Neural progenitor cell (in vitro differentiated cells): ENCODE measurements around the gene APAF1. TPM values are rescaled to one million over a fixed set of nuclear protein-coding genes. Genes with fewer than 3 reads are reported as not detected.
"Not testable (repeated sequence)": the region's sequence is repeated elsewhere in the genome, so short reads cannot be mapped to it uniquely, and the experiment has no call there.

ENCODE experiments used
- DNase-seq: peaks from one replicate; pipeline ENCODE4 v3.0.0-alpha.2; 2016; ENCODE audit warnings: low spot score
- H2AFZ ChIP-seq: fragments of 200-600 bp; sonication (generic); replicated peaks from 2 replicates; pipeline ENCODE4 v1.6.1; 2016; ENCODE audit warnings: antibody characterized with exemption
- H3F3A ChIP-seq: fragments of 200-600 bp; sonication (generic); 2 replicates; pipeline ENCODE4 v1.6.1; 2016; ENCODE audit warnings: antibody characterized with exemption, low read depth
- H3K27ac ChIP-seq: fragments of 200-600 bp; sonication (generic); 2 replicates; pipeline ENCODE4 v1.5.1; 2016; ENCODE audit warnings: mild to moderate bottlenecking
- H3K27me3 ChIP-seq: fragments of 200-600 bp; sonication (generic); 2 replicates; pipeline ENCODE4 v1.6.1; 2016; ENCODE audit warnings: mild to moderate bottlenecking, moderate library complexity
- H3K36me3 ChIP-seq: fragments of 200-600 bp; sonication (generic); 2 replicates; pipeline ENCODE4 v1.5.1; 2016
- H3K4me1 ChIP-seq: fragments of 200-600 bp; sonication (generic); 2 replicates; pipeline ENCODE4 v1.6.1; 2016; ENCODE audit warnings: mixed run types
- H3K4me2 ChIP-seq: fragments of 200-600 bp; sonication (generic); 2 replicates; pipeline ENCODE4 v1.6.1; 2016
- H3K4me3 ChIP-seq: fragments of 200-600 bp; sonication (generic); 2 replicates; pipeline ENCODE4 v1.5.1; 2016
- H3K79me2 ChIP-seq: fragments of 200-600 bp; sonication (generic); 2 replicates; pipeline ENCODE4 v1.6.1; 2016; ENCODE audit warnings: low read depth
- H3K9ac ChIP-seq: fragments of 200-600 bp; sonication (generic); 2 replicates; pipeline ENCODE4 v1.6.1; 2016
- H3K9me3 ChIP-seq: fragments of 200-600 bp; sonication (generic); 2 replicates; pipeline ENCODE4 v1.5.1; 2016; ENCODE audit warnings: low read depth
- H4K20me1 ChIP-seq: fragments of 200-600 bp; sonication (generic); 2 replicates; pipeline ENCODE4 v1.6.1; 2016; ENCODE audit warnings: low read depth
- H3K27ac Mint-ChIP-seq: 3 replicates; pipeline ENCODE4 v1.8.0; 2021; ENCODE audit warnings: mixed read lengths
- H3K27me3 Mint-ChIP-seq: 2 replicates; pipeline ENCODE4 v1.8.0; 2022; ENCODE audit warnings: low read depth, mild to moderate bottlenecking, inconsistent platforms, moderate library complexity, mixed read lengths; ENCODE audit not compliant: insufficient read depth
- H3K36me3 Mint-ChIP-seq: 3 replicates; pipeline ENCODE4 v1.8.0; 2021; ENCODE audit warnings: mixed read lengths
- H3K4me1 Mint-ChIP-seq: 3 replicates; pipeline ENCODE4 v1.8.0; 2021; ENCODE audit warnings: mixed read lengths
- H3K4me3 Mint-ChIP-seq: 3 replicates; pipeline ENCODE4 v1.8.0; 2021; ENCODE audit warnings: mild to moderate bottlenecking, moderate library complexity, mixed read lengths
- H3K9me3 Mint-ChIP-seq: 3 replicates; pipeline ENCODE4 v1.8.0; 2020; ENCODE audit warnings: mixed read lengths
- EZH2 ChIP-seq: fragments of 200-600 bp; sonication (generic); IDR thresholded peaks from 2 replicates; pipeline ENCODE4 v1.6.1; 2017; ENCODE audit warnings: antibody characterized with exemption, mild to moderate bottlenecking, moderate library complexity
- EZH2phosphoT487 ChIP-seq: fragments of 200-600 bp; sonication (generic); IDR thresholded peaks from 2 replicates; pipeline ENCODE4 v1.6.1; 2017; ENCODE audit warnings: antibody characterized with exemption
- total RNA-seq: library from RNA; depleted of rRNA; stranded (reverse); fragments of >200 nt; gene quantifications from 2 replicates; pipeline ENCODE4 v1.2.3, GENCODE V29; 2015; ENCODE audit warnings: low replicate concordance
- TF ChIP-seq, protein P1 (sequence below): fragments of 200-600 bp; sonication (generic); IDR thresholded peaks from 2 replicates; pipeline ENCODE4 v1.5.1; 2017; ENCODE audit warnings: antibody characterized with exemption, mild to moderate bottlenecking

The APAF1 gene
- total RNA-seq, 1 donor from 2014 or later: 69.1 TPM

DNA sequence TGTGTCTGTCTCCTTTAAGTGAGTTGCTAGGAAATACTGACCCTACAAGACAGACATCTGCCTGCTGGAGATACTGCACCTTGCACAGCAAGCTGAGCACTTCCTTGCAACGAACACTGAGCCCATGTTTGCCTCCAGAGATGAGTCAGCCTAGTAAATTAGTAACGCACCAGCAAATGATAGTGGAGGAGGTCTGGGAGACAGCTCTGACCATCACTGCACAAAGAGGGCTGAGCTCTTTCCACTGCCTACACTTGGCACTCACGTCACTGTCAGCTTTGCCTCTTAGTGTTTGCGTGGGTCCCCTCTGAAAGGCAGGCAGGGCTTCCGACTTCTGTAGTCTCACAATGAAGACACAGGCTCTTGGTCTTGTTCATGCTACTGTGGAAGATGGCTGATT lies 109.0 kb downstream of the APAF1 start:
- Mint-ChIP-seq H3K27ac (peak overlapping the region; percentile 13), H3K9me3 (peaks cover 6% of the 10 kb centered on the region), H3K36me3 (peaks cover 2% of the 10 kb centered on the region), H3K4me3 (no peak overlapping the region), H3K27me3 (peaks cover 14% of the 10 kb centered on the region), H3K4me1 (peaks cover 35% of the 10 kb centered on the region)
- no peaks in the 10 kb centered on the region for H3F3A ChIP-seq
- H3K36me3 ChIP-seq: no peaks in the 10 kb centered on the region
- no peaks in the 10 kb centered on the region for H3K4me1 ChIP-seq
- H3K9ac ChIP-seq: no peak overlapping the region
- no peak overlapping the region for H2AFZ ChIP-seq
- H3K27ac ChIP-seq: no peak overlapping the region
- H3K27me3 ChIP-seq: no peaks in the 10 kb centered on the region
- no peaks in the 10 kb centered on the region for H3K79me2 ChIP-seq
- TF ChIP-seq, protein P1, sequence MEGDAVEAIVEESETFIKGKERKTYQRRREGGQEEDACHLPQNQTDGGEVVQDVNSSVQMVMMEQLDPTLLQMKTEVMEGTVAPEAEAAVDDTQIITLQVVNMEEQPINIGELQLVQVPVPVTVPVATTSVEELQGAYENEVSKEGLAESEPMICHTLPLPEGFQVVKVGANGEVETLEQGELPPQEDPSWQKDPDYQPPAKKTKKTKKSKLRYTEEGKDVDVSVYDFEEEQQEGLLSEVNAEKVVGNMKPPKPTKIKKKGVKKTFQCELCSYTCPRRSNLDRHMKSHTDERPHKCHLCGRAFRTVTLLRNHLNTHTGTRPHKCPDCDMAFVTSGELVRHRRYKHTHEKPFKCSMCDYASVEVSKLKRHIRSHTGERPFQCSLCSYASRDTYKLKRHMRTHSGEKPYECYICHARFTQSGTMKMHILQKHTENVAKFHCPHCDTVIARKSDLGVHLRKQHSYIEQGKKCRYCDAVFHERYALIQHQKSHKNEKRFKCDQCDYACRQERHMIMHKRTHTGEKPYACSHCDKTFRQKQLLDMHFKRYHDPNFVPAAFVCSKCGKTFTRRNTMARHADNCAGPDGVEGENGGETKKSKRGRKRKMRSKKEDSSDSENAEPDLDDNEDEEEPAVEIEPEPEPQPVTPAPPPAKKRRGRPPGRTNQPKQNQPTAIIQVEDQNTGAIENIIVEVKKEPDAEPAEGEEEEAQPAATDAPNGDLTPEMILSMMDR: no peak
- TF ChIP-seq EZH2phosphoT487 (no peak), EZH2 (no peak)
- no peaks in the 10 kb centered on the region for H3K9me3 ChIP-seq
- no peak overlapping the region for H3K4me3 ChIP-seq
- DNase-seq: no peak
- H4K20me1 ChIP-seq: no peaks in the 10 kb centered on the region
- H3K4me2 ChIP-seq: no peak overlapping the region

DNA sequence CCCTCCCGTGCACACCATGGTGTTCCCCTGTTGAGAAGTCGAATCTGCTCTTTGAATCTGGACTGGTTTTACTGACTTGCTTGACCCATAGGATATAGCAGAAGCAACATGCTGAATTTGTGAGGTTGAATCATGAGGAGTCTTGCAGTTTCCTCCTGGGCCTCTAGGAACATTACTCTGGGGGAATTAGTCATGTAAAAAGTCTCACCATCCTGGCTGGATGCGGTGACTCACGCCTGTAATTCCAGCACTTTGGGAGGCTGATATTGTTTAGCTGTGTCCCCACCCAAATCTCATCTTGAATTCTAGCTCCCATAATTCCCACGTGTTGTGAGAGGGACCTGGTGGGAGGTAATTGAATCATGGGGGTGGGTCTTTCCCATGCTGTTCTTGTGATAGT lies 110.8 kb downstream of the APAF1 start:
- H3K9me3 ChIP-seq, H3F3A ChIP-seq, H3K9me3 Mint-ChIP-seq, H3K27me3 ChIP-seq, H3K9ac ChIP-seq, H3K4me3 Mint-ChIP-seq, H4K20me1 ChIP-seq, H2AFZ ChIP-seq, H3K36me3 ChIP-seq, H3K4me1 ChIP-seq, H3K27ac ChIP-seq, H3K4me2 ChIP-seq, H3K27ac Mint-ChIP-seq, DNase-seq, H3K4me3 ChIP-seq, H3K79me2 ChIP-seq, H3K36me3 Mint-ChIP-seq: not testable (repeated sequence)
- Mint-ChIP-seq H3K27me3 (peaks cover 10% of the 10 kb centered on the region), H3K4me1 (peaks cover 24% of the 10 kb centered on the region)

DNA sequence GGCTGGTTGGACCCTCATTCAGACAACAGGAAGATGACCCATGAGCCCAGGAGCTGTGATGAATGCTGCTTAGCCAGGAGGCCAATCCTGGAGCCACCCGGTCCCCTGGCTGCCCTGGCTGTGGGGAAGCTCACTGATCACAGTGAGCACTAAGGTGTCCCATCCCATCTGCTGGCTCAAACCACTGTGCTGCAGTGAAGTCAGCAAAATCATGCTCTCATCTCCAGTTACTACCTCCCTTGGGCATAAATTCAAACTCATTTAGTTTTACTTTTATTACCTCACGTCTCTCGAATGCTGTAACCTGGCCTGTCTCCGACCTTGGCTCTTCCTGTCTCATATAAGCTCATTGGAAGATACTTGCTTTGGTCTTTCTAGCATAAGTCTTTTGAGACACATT lies 112.4 kb downstream of the APAF1 start:
- no peak for DNase-seq
- no peak overlapping the region for H2AFZ ChIP-seq
- no peaks in the 10 kb centered on the region for H3F3A ChIP-seq
- no peaks in the 10 kb centered on the region for H3K9me3 ChIP-seq
- no peak overlapping the region for H3K27ac ChIP-seq
- TF ChIP-seq EZH2 (no peak), EZH2phosphoT487 (no peak)
- TF ChIP-seq, protein P1: no peak
- Mint-ChIP-seq H3K27me3 (peaks cover 14% of the 10 kb centered on the region), H3K4me3 (no peak overlapping the region), H3K4me1 (peaks cover 21% of the 10 kb centered on the region), H3K27ac (no peak overlapping the region), H3K9me3 (peaks cover 6% of the 10 kb centered on the region), H3K36me3 (peaks cover 2% of the 10 kb centered on the region)
- H3K79me2 ChIP-seq: no peaks in the 10 kb centered on the region
- no peak overlapping the region for H3K9ac ChIP-seq
- H3K4me3 ChIP-seq: no peak overlapping the region
- H4K20me1 ChIP-seq: no peaks in the 10 kb centered on the region
- H3K4me2 ChIP-seq: no peak overlapping the region
- H3K36me3 ChIP-seq: no peaks in the 10 kb centered on the region
- H3K27me3 ChIP-seq: no peaks in the 10 kb centered on the region
- no peaks in the 10 kb centered on the region for H3K4me1 ChIP-seq

DNA sequence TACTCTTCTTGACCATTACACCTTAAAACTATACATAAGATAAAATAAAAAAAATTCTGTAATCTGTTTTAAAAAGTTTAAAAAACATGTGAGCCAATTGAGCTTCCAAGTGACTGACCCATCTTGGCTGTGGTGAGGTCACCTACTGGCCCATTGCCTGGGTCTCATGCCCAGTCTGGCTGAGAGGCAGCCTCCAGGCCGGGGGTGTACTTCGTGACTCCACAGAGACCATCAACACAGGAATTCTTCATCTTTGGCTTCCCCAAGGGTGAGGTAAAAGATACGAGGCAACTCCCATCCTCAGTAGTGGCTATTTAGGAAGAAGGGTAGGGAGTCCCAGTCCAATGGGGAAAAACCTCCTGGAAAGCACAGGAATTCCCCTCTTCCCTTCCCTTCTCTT lies 113.2 kb downstream of the APAF1 start:
- TF ChIP-seq EZH2 (no peak), EZH2phosphoT487 (no peak)
- TF ChIP-seq, protein P1: no peak
- Mint-ChIP-seq H3K27me3 (peaks cover 15% of the 10 kb centered on the region), H3K36me3 (peaks cover 2% of the 10 kb centered on the region), H3K4me1 (peaks cover 14% of the 10 kb centered on the region), H3K4me3 (no peak overlapping the region), H3K27ac (no peak overlapping the region), H3K9me3 (peaks cover 6% of the 10 kb centered on the region)
- Histone ChIP-seq H3K79me2 (no peaks in the 10 kb centered on the region), H3K9me3 (no peaks in the 10 kb centered on the region), H3K27me3 (no peaks in the 10 kb centered on the region), H2AFZ (no peak overlapping the region), H3K9ac (no peak overlapping the region), H3F3A (no peaks in the 10 kb centered on the region), H3K4me1 (peaks cover 4% of the 10 kb centered on the region), H3K4me3 (no peak overlapping the region), H4K20me1 (no peaks in the 10 kb centered on the region), H3K27ac (no peak overlapping the region), H3K4me2 (no peak overlapping the region), H3K36me3 (no peaks in the 10 kb centered on the region)
- DNase-seq: no peak
